ENCODE data around the gene TOPBP1.

Gene TOPBP1

DNA sequence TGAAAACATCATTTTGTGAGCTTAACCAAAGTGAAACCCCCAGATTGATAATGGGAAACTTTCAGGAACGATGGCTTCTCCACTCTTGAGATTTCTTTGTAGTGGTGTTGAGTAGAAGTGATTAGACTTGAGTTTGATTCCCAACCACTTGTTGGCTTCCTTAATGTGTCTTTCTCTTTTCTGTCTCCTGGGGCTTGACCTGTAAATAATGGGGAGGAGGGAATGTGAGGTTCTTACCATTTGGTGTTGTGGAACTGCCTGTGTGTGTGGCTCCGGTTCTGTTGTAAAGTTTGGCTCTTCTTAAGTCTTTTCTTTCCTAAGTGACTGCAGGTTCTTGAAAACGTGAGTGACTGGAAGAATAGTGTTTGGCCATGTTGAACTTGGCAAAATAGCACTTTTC, 85.6 kb downstream of the TOPBP1 start:
- FAIRE-seq (peak; percentile 40), DNase-seq (ENCODE audit: insufficient read length) (no peak)
- TF ChIP-seq POLR2A (IDR thresholded peaks at IDR 0.05; ENCODE audit: low read depth, low read length) (0 out of 2 replicates have a peak, but pooled peaks have one; percentile 14), POLR2AphosphoS5 (IDR thresholded peaks at IDR 0.05; ENCODE audit: low read depth, low read length) (no peak)

DNA sequence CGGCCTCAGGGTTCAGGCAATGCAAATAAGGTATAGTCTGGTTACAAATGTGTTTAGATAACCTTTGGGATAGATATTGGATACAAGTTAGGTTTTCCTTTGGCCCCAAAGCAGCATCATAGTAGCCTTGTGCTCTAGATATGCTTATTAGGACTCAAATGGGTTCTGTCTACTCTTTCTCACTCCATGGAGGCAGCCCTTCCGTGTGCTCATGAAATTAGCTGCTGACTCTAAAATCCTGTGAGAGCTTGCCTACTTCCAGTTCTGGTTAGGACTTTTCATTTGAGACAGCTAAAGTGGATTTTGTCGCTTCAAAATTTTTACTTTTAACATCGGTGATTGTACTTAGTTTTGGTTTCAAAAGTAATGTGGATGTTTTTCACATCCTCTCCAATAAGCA, 86.7 kb downstream of the TOPBP1 start:
- no peak for TF ChIP-seq POLR2A (IDR thresholded peaks at IDR 0.05; ENCODE audit: low read depth, low read length)
- TF ChIP-seq TAF1 (IDR thresholded peaks at IDR 0.05; ENCODE audit: borderline replicate concordance, low read depth, low read length): no peak
- TF ChIP-seq POLR2AphosphoS5 (IDR thresholded peaks at IDR 0.05; ENCODE audit: low read depth, low read length): no peak
- FAIRE-seq: no peak
- no peak for DNase-seq (ENCODE audit: insufficient read length)

DNA sequence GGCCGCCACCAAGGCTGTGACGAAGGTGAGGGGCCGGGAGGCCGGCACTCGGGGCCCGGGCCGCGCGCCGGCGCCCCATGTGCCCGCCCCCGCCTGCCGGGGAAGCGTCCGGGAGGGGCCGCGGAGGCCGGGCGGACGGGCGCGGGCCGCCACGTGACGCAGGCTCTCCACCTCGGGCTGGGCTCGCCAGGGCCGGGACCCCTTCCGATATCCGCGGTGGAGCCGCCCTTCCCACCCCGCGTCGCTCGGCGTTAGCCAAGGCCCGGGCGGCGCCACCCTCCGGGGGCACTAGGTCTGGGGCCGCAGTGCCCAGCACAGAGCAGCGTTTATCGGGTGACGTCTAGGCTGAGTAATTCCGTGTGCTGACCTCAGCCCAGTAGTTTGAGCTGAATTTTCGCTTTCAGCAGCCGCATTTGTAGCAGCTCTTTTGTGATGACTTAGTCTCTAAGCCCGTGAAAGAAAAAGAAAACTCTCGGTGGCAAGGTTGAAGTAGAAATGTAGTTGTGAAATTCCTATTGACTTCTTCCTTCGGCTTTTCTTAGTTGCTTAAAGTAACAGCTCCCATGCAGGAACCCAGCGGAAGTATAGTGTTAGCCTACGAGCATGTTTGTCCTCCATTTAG, 87.4 kb downstream of the TOPBP1 start:
- FAIRE-seq: peak; percentile 75
- DNase-seq (ENCODE audit: insufficient read length): peak; percentile 28
- TF ChIP-seq POLR2A (IDR thresholded peaks at IDR 0.05; ENCODE audit: low read depth, low read length) (peak; percentile 77; the same call in 1 of the 2 replicates), POLR2AphosphoS5 (IDR thresholded peaks at IDR 0.05; ENCODE audit: low read depth, low read length) (peak; percentile 77), TAF1 (IDR thresholded peaks at IDR 0.05; ENCODE audit: borderline replicate concordance, low read depth, low read length) (peak; percentile 46; the same call in 1 of the 2 replicates)

DNA sequence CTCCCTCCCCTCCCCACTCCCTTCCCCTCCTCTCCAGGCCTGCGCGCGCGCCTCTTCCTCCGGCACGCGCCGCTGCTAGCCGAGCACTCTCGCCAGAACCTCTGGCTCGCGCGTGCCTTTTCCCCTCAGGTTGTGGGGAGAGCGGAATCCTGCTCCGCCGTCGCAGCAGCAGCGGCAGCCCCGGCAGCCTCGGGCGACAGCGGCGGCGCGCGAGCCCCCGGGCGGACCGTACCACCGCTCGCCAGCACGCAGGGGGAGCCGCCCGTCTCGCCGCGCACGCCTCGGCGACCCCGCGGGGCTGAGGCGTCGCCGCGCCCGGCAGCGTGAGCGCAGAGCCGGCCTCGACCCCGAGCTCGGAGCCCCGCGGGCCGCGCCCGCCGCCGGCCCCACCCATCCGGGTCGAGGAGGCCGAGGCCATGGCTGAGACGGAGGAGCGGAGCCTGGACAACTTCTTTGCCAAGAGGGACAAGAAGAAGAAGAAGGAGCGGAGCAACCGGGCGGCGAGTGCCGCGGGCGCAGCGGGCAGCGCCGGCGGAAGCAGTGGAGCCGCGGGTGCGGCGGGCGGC, 88.0 kb downstream of the TOPBP1 start, which contains the start of gene CDV3:
TSS of gene CDV3 (plus strand) at position 58 of the 566 bp plus-strand sequence. CDS start at position 417, 359 bp downstream.
- TF ChIP-seq TAF1 (IDR thresholded peaks at IDR 0.05; ENCODE audit: borderline replicate concordance, low read depth, low read length): peak; percentile 52; the same call in 1 of the 2 replicates
- TF ChIP-seq POLR2A (IDR thresholded peaks at IDR 0.05; ENCODE audit: low read depth, low read length): peak; percentile 52; the same call in 1 of the 2 replicates
- no peak for TF ChIP-seq POLR2AphosphoS5 (IDR thresholded peaks at IDR 0.05; ENCODE audit: low read depth, low read length)
- DNase-seq (ENCODE audit: insufficient read length) (no peak), FAIRE-seq (no peak)

DNA sequence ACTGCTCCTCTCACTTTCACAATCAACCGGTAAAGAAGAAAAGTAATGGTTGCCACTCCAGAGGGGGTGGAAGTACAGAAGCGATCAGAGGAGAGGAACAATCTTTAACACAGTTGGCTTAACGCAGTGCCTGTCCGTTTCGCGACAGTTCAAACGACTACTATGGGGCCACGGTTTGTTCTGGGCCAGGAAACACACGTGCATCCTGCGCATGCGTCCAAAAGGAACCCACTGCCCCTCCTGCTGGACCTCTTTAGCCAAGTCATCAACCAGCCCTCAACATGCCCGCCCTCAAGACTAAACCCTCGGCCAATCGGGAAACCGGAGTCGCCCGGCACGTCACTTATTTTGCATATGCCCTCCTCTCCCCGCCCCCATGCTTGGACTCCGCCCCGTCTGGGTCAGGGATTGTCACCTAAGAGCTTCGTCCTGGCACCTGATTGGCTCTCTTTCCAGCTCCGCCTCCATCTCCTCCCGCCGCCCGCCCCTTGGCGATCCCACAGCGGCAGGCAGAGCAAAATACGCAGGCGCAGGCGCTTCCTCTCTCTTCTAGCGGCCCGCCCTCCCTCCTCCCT, 88.6 kb downstream of the TOPBP1 start:
- FAIRE-seq (peak; percentile 97), DNase-seq (ENCODE audit: insufficient read length) (peak; percentile 61)
- TF ChIP-seq POLR2AphosphoS5 (IDR thresholded peaks at IDR 0.05; ENCODE audit: low read depth, low read length) (peak; percentile 89), TAF1 (IDR thresholded peaks at IDR 0.05; ENCODE audit: borderline replicate concordance, low read depth, low read length) (peak; percentile 65; the same call in 1 of the 2 replicates), POLR2A (IDR thresholded peaks at IDR 0.05; ENCODE audit: low read depth, low read length) (peak; percentile 77)

DNA sequence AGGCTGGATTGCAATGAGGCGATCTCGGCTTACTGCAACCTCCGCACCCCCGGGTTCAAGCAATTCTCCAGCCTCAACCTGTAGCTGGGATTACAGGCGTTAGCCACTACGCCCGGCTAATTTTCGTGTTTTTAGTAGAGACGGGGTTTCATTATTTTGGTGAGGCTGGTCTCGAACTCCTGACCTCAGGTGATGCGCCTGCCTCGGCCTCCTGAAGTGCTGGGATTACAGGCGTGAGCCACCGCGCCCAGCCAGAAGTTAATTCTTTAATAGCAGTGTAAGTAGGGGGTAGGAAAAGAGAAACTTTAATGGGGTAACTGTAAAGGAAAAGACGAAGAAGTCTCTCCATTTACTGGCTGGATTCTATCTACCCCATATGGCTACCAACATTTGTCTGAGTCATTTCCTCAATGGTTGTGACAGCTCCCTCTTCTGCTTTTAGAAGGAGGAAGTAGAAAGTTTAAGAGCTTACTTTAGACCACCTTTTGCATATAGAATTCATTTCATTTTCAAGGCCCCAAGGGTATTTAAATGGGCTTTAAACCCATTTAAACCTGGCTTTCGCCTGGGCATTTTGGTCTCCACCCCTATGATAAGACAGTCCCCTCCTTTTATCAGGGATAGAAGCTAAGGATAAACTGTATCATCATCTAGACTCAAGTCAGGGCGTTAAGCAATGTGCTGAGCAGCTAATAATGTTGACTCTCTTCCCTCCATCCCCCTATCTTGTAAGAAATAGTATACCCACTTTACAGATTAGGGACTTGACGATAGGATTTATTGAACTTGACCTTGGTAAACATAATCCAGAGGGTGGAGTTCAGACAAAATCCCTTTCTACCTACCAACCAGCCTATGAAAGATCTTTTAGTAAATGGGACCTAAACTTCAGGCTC, 89.3 kb downstream of the TOPBP1 start:
- no peak for DNase-seq (ENCODE audit: insufficient read length)
- TF ChIP-seq POLR2AphosphoS5 (IDR thresholded peaks at IDR 0.05; ENCODE audit: low read depth, low read length) (no peak), TAF1 (IDR thresholded peaks at IDR 0.05; ENCODE audit: borderline replicate concordance, low read depth, low read length) (no peak)
- FAIRE-seq: peak; percentile 33

- TF ChIP-seq TAF1 (IDR thresholded peaks at IDR 0.05; ENCODE audit: borderline replicate concordance, low read depth, low read length): no peak
- TF ChIP-seq POLR2AphosphoS5 (IDR thresholded peaks at IDR 0.05; ENCODE audit: low read depth, low read length): no peak
- TF ChIP-seq POLR2A (IDR thresholded peaks at IDR 0.05; ENCODE audit: low read depth, low read length): no peak
- FAIRE-seq: no peak
Observed at GRCh38 chr3:133570937-133571320, 90.8 kb downstream of the TOPBP1 start.

DNA sequence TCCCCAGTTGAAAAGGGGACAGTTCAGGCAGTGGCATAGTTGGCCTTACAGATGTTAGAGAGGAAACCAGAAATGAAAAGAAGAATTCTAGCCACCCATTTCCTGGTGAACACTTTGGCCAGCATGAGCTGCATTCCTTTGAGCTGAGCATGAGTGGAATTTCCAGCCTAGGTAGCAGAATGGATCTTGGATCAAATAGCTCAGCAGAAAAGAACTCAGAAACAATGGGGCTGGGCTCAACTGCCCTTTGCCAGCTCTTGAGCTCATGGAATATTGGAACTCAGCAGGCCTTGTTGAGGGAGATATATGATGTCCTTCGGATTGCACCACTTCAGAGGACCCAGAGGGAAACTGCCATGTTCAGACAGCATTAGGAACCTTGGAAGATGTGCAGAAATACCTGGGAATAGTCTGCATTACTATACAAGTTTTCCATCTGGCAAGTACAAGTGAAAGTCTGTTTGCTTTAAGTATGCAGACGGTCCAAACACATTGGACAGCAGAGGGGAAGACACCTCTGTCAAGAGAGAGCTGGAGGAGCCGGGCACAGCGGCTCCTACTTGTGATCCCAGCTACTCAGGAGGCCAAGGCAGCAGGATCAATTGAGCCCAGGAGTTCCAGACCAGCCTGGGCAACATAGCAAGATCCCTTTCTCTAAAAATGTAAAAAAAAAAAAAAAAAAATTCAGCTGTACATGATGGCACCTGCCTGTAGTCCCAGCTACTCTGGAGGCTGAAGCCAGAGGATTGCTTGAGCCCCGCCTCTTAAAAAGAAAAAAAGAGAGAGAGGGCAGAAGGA, 91.4 kb downstream of the TOPBP1 start:
- TF ChIP-seq POLR2AphosphoS5 (IDR thresholded peaks at IDR 0.05; ENCODE audit: low read depth, low read length) (no peak), TAF1 (IDR thresholded peaks at IDR 0.05; ENCODE audit: borderline replicate concordance, low read depth, low read length) (no peak), POLR2A (IDR thresholded peaks at IDR 0.05; ENCODE audit: low read depth, low read length) (no peak)
- FAIRE-seq: no peak
- no peak for DNase-seq (ENCODE audit: insufficient read length)

More at GRCh38 chr3:133570937-133571320, 90.8 kb downstream of the TOPBP1 start:
- no peak for DNase-seq (ENCODE audit: insufficient read length)

- DNase-seq (ENCODE audit: insufficient read length) (no peak), FAIRE-seq (no peak)
- no peak for TF ChIP-seq POLR2AphosphoS5 (IDR thresholded peaks at IDR 0.05; ENCODE audit: low read depth, low read length)
Observed at GRCh38 chr3:133568294-133569014, 93.3 kb downstream of the TOPBP1 start.

DNA sequence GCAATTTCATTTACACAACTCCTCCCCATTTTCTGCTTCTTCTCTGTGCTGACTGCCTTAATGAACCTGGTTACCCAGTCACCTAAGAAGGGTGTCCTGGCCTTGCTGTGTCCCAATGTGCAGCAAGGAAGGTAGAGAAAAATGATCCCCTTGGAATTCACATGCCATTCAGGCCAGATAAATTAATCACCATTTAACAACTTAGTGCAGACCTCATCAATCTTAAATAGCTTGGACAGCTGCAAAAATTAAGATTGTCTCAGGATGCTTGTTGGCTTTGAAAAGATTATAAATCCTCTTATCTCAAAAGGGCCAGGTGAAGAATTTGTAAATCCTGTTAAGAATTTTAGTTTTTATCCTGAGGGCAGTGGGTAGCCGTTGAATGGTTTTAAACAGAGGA, 97.9 kb downstream of the TOPBP1 start:
- FAIRE-seq: no peak
- TF ChIP-seq TAF1 (IDR thresholded peaks at IDR 0.05; ENCODE audit: borderline replicate concordance, low read depth, low read length) (no peak), POLR2AphosphoS5 (IDR thresholded peaks at IDR 0.05; ENCODE audit: low read depth, low read length) (no peak), POLR2A (IDR thresholded peaks at IDR 0.05; ENCODE audit: low read depth, low read length) (no peak)
- no peak for DNase-seq (ENCODE audit: insufficient read length)
